HG03045 (cell line): Measurements from ENCODE around the gene PNPLA2.

Experiments used
- ATAC-seq: cut with Tn5 transposase; IDR thresholded peaks from one replicate; pipeline ENCODE4 v1.9.1; 2021; ENCODE audit warnings: mild to moderate bottlenecking, moderate library complexity; ENCODE audit not compliant: unreplicated experiment

Gene PNPLA2

GRCh38 chr11:843086-843734 is 24.5 kb downstream of the PNPLA2 start:
- ATAC-seq: no peak

GRCh38 chr11:843818-844692 is 25.3 kb downstream of the PNPLA2 start:
- ATAC-seq: no peak

GRCh38 chr11:844693-845644 is 26.3 kb downstream of the PNPLA2 start:
- ATAC-seq: no peak

DNA sequence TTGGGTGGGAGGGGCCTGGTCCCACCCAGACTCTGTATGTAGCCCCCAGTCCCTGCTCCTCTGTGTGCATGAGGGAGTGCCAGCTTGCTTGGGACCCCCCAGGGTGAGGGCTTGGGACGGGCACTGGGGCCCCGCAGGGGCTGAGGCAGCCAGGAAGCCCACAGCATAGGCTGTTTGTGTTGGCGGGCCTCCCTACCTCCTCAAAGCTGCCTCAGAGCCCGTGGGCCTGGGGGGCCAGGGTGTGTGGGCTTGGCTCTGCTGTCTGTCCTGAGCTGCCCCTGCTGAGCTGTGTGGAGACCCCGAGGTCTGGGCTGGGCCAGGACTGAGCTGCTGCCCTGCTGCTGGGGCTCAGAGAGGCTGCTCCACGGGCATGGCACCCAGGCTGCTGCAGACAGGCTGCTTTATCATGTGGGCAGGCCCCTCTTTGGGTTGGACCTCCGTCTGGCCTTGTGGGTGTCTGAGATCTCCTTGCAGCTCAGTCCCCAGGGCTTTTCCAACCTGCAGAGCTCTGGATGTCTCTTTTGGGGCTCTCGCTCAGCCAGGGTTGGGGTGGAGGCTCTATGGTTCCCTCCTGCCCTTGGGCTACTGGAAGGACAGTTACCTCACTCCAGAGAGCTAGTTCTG is 27.3 kb downstream of the PNPLA2 start:
- ATAC-seq: no peak

- ATAC-seq: no peak
Measured at GRCh38 chr11:846496-847098, 27.9 kb downstream of the PNPLA2 start.

DNA sequence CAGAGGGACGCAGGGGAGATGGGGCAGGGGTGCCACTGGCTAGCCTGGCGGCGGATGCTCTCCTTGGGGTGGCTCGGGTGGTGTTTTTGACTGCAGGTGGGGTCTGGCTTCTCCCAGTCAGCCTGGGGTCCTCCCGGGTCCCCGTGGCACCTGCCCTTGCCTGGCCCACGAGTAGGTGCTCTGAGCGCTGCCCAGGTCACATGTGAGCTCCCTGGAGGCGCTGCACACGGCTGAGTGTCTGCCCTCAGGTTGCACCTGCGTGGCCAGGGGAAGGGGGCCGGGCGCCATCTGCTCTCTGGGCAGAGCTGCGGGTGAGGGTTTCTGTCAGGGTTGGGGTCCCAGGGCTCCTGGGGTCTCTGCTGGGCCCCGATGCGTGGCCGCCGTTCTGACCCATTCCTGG is 29.2 kb downstream of the PNPLA2 start:
- ATAC-seq: no peak

GRCh38 chr11:848380-848931 is 29.7 kb downstream of the PNPLA2 start:
- ATAC-seq: no peak

DNA sequence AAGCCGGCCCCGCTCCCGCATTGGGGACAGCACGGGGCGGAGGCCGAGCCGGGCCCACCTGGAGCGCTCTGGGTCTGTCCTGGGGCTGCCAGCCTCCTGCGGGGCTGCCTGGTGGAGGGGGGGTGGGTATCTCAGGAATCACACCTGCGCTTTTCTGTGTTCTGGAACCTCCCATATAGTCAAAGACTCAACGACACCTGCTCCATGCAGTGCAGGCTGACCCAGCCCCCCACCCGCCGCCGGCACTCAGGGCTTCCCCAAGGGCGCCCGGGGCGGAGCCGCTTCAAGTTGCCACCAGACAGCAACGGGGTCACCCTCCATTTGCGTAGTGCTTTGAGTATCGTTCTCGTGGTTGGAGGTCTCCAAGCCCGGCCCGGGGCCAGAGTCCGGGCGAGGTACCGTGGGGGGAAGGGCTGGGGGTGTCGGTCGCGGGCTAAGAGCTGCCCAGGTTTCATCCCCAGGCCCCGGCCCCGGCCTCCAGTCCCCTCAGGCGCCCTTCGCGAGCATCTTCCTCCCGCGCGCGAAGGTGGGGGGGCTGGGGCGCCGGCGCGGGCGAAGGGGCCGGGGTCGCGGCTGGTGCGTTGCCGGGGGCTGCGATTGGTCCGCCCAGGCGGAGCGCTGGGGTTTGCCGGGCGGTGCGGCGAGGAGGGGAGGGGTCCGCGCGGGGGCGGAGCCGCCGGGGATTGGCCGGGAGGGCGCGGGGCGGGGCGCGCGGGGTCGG is 30.6 kb downstream of the PNPLA2 start:
- ATAC-seq: no peak

- ATAC-seq: no peak
Measured at GRCh38 chr11:849951-850774, 31.4 kb downstream of the PNPLA2 start.

- ATAC-seq: no peak
Measured at GRCh38 chr11:850775-851763, 32.4 kb downstream of the PNPLA2 start.

DNA sequence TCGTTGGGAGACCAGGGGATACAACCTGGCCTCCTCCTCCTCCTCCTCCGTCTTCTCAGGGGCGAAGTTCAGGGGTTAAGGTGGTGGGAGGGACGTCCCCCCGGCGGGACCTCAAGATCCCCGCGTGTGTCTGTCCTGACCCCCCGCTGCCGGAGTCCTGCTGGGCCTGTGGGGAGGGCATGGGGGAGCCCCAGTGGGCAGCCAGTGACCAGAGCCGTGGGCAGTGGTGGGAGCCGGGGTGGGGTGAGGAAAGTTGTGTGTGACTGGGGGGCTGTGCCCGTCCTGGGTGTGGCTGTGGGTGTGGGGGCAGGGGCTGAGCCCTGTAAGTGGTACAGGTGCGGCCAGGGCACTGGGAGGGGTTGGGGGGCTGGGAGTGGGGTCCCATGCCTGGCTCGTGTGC is 34.0 kb downstream of the PNPLA2 start:
- no peak for ATAC-seq

- no peak for ATAC-seq
Measured at GRCh38 chr11:853682-854448, 35.2 kb downstream of the PNPLA2 start.

GRCh38 chr11:854601-855329 is 36.1 kb downstream of the PNPLA2 start:
- no peak for ATAC-seq

DNA sequence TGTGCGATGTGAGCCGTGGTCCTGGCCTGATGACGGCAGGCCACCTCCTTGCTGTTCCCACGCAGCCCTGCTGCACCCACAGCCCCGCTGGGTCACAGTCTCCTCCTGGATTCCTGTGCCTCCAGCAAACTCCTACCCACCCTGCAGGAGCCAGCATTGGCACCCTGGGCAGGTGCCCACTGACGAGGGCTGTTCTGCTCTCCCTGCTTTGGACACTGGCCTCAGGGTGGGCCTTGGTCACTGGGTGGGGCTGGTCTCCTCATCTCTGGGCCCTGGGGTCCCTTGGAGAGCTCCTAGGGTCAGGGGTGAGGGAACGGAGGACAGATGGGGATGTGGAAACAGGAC is 36.6 kb downstream of the PNPLA2 start:
- ATAC-seq: no peak

- ATAC-seq: no peak
Measured at GRCh38 chr11:855796-856195, 37.1 kb downstream of the PNPLA2 start.

DNA sequence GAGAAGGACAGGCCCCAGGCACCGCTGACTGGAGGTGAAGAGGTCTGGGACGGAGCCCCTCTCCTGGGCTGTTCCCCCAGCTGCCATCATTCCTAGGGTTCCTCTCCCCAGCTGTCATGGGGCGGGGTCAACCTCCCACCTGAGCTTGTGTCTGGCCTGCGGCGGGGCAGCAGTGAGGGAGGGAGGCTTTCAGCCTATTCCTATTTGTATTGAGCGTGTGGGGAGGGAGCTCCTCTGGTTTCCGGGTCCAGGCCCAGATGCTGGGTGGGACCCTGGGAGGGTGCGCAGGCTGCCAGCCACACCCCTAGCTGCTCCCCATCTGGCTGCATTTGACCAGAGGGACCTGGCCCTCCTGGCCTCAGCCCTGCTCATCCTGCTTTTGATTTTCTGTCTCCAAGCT is 37.7 kb downstream of the PNPLA2 start:
- no peak for ATAC-seq
